Kidney glomerular epithelial cell (primary cell): ENCODE data around the gene ERFL.
A peak's percentile ranks its signal among the peaks of the same experiment; 100 is the strongest.

ENCODE experiments used
- DNase-seq: peaks from one replicate; lab custom pipeline; 2025; lab: John Stamatoyannopoulos, UW

ERFL gene

GRCh38 chr19:41897820-41898219, 30.4 kb downstream of the ERFL start:
- no peak for DNase-seq

GRCh38 chr19:41897181-41897580, 31.1 kb downstream of the ERFL start:
- DNase-seq, result no peak

GRCh38 chr19:41896581-41896942, 31.7 kb downstream of the ERFL start:
- no peak for DNase-seq

GRCh38 chr19:41895745-41896580, 32.3 kb downstream of the ERFL start:
- no peak for DNase-seq

GRCh38 chr19:41894350-41894749, 33.9 kb downstream of the ERFL start:
- no peak for DNase-seq

- DNase-seq, result no peak
These were observed 34.4 kb downstream of the ERFL start for GRCh38 chr19:41893899-41894298.

GRCh38 chr19:41892173-41892902, 35.9 kb downstream of the ERFL start:
- no peak for DNase-seq

- DNase-seq, result no peak
These were observed 37.3 kb downstream of the ERFL start for GRCh38 chr19:41890936-41891335.

GRCh38 chr19:41889896-41890295, 38.4 kb downstream of the ERFL start:
- no peak for DNase-seq

- no peak for DNase-seq
These were observed 39.3 kb downstream of the ERFL start for GRCh38 chr19:41888926-41889325.

- peak; percentile 79 for DNase-seq
These were observed 40.4 kb downstream of the ERFL start for GRCh38 chr19:41887711-41888382.

- DNase-seq, result no peak
These were observed 41.2 kb downstream of the ERFL start for GRCh38 chr19:41886761-41887710.

GRCh38 chr19:41883821-41884733, 44.2 kb downstream of the ERFL start:
- DNase-seq, result peak; percentile 93

- no peak for DNase-seq
These were observed 44.8 kb downstream of the ERFL start for GRCh38 chr19:41883463-41883820.

- DNase-seq, result no peak
These were observed 45.4 kb downstream of the ERFL start, which contains the start of gene ARHGEF1 for GRCh38 chr19:41882568-41883462. Gene ARHGEF1 (plus strand): TSS chr19:41883184. CDS start chr19:41888083, 4,899 bp downstream.

GRCh38 chr19:41880329-41880708, 47.9 kb downstream of the ERFL start:
- no peak for DNase-seq

GRCh38 chr19:41879670-41880328, 48.5 kb downstream of the ERFL start:
- no peak for DNase-seq

GRCh38 chr19:41879080-41879479, 49.2 kb downstream of the ERFL start:
- no peak for DNase-seq
